ENCODE data around the gene PIBF1.

PIBF1 gene

GRCh38 chr13:72960114-72960513, 178.2 kb downstream of the PIBF1 start:
- no peaks in the 10 kb centered on the region for H3K27me3 ChIP-seq (ENCODE audit: control insufficient read depth in 1 of 2, insufficient read depth in 2 of 2, low read length in 2 of 2)
- no peaks in the 10 kb centered on the region for H3K4me1 ChIP-seq (ENCODE audit: control insufficient read depth, insufficient read depth, low read length)
- no peaks in the 10 kb centered on the region for H3K9me3 ChIP-seq (ENCODE audit: control insufficient read depth in 2 of 2, low read length in 2 of 2)
- no peak overlapping the region for H3K27ac ChIP-seq (ENCODE audit: low read length)
- H3K4me3 ChIP-seq (ENCODE audit: low read length in 2 of 2) = no peak overlapping the region
- H3K9ac ChIP-seq (ENCODE audit: low read length in 2 of 2) = no peak overlapping the region
- H3K36me3 ChIP-seq (ENCODE audit: control insufficient read depth in 2 of 2, insufficient read depth in 2 of 2, low read length in 2 of 2) = peaks cover 0 to 8% of the 10 kb centered on the region in 2 donors

DNA sequence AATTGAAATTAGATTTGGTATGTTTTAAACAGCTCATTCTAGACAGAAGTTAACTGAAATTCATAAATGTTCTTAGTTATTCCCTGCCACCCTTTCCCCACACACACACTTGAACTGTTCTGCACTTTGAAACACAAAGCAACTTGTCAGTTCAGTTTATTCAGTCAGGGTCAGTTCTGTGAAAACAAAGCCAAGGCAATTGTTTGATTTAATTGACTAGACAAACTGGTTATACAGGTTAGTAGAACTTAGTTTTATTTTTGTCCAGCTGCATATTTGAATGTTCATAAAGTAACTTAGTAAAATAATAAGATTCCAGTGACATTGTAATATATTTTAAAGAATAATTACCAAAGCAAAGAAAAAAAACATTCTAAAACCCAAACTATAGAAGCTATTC, 178.6 kb downstream of the PIBF1 start:
- no peak overlapping the region for H3K27ac ChIP-seq (ENCODE audit: low read length)
- no peak overlapping the region for H3K9ac ChIP-seq (ENCODE audit: low read length in 2 of 2)
- H3K36me3 ChIP-seq (ENCODE audit: control insufficient read depth in 2 of 2, insufficient read depth in 2 of 2, low read length in 2 of 2) = peaks cover 0 to 8% of the 10 kb centered on the region in 2 donors
- H3K4me1 ChIP-seq (ENCODE audit: control insufficient read depth, insufficient read depth, low read length) = no peaks in the 10 kb centered on the region
- H3K4me3 ChIP-seq (ENCODE audit: low read length in 2 of 2) = no peak overlapping the region
- H3K27me3 ChIP-seq (ENCODE audit: control insufficient read depth in 1 of 2, insufficient read depth in 2 of 2, low read length in 2 of 2) = no peaks in the 10 kb centered on the region
- no peaks in the 10 kb centered on the region for H3K9me3 ChIP-seq (ENCODE audit: control insufficient read depth in 2 of 2, low read length in 2 of 2)

DNA sequence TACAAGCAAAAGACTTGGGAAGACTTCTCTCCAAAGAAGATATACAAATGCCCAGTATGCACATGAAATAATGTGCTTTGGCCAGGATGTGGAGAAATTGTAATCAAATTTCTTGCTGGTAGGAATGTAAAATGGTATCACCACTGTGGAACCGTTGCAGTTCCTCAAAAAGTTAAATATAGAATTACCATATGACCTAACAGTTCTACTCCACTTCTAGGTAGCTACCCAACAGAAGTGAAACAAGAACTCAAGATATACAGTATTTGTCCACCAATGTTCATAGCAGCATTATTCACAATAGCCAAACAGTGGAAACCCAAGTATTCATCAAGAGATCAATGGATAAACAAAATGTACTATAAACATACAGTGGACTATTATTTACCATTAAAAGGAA, 181.8 kb downstream of the PIBF1 start:
- no peaks in the 10 kb centered on the region for H3K4me1 ChIP-seq (ENCODE audit: control insufficient read depth, insufficient read depth, low read length)
- H3K36me3 ChIP-seq (ENCODE audit: control insufficient read depth in 2 of 2, insufficient read depth in 2 of 2, low read length in 2 of 2) = no peaks in the 10 kb centered on the region
- no peaks in the 10 kb centered on the region for H3K9me3 ChIP-seq (ENCODE audit: control insufficient read depth in 2 of 2, low read length in 2 of 2)
- H3K27ac ChIP-seq (ENCODE audit: low read length) = no peak overlapping the region
- H3K27me3 ChIP-seq (ENCODE audit: control insufficient read depth in 1 of 2, insufficient read depth in 2 of 2, low read length in 2 of 2) = no peaks in the 10 kb centered on the region
- H3K9ac ChIP-seq (ENCODE audit: low read length in 2 of 2) = no peak overlapping the region
- no peak overlapping the region for H3K4me3 ChIP-seq (ENCODE audit: low read length in 2 of 2)

DNA sequence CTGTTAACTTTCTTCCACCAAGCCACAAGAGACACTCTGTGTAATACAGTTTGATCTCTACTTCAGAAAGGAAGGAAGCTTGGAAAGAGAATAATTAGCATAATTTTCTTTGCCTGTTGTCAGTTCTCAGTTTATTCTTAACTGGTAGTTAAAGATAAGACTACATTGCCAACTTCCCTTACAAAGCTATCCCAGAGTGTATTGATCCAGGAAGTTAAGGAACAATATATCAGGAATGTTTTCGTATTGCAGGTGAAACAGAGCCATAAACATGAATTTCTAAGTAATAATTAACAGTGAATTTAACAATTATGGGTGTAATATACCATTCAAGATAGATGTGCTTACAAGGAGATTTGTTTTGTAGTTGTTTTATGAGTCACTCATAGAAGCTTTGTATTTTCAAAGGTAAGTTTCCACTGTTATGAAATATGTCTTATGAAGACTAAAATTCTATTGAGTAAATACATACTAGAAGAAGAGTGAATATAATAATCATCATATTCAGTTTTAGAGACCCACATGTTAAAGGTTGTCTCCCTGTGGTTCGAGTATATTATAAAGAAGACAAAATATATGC, 188.5 kb downstream of the PIBF1 start:
- Histone ChIP-seq H3K27ac (ENCODE audit: low read length) (no peak overlapping the region), H3K27me3 (ENCODE audit: control insufficient read depth in 1 of 2, insufficient read depth in 2 of 2, low read length in 2 of 2) (no peaks in the 10 kb centered on the region), H3K9ac (ENCODE audit: low read length in 2 of 2) (no peak overlapping the region), H3K4me1 (ENCODE audit: control insufficient read depth, insufficient read depth, low read length) (no peaks in the 10 kb centered on the region), H3K9me3 (ENCODE audit: control insufficient read depth in 2 of 2, low read length in 2 of 2) (no peaks in the 10 kb centered on the region), H3K36me3 (ENCODE audit: control insufficient read depth in 2 of 2, insufficient read depth in 2 of 2, low read length in 2 of 2) (no peaks in the 10 kb centered on the region), H3K4me3 (ENCODE audit: low read length in 2 of 2) (no peak overlapping the region)

DNA sequence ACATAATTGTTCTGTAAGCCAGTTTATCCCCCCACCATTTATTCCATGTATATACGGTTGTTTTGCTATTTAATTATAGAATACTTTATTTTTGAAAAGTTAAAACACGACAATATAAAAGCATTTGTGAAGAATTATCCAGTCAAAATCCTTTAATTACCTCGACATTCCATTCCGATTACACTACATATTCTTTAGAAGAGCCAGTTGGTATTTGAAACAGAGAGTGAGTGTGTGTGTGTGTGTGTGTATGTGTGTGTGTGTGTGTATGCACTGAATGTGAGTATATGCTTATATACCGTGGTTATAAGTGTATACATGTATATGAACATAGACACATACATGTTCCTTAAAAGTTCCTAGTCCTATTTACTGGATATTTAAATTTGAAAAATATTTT, 189.0 kb downstream of the PIBF1 start:
- H3K9me3 ChIP-seq (ENCODE audit: control insufficient read depth in 2 of 2, low read length in 2 of 2) = no peaks in the 10 kb centered on the region
- H3K27me3 ChIP-seq (ENCODE audit: control insufficient read depth in 1 of 2, insufficient read depth in 2 of 2, low read length in 2 of 2) = no peaks in the 10 kb centered on the region
- H3K4me1 ChIP-seq (ENCODE audit: control insufficient read depth, insufficient read depth, low read length) = no peaks in the 10 kb centered on the region
- no peak overlapping the region for H3K9ac ChIP-seq (ENCODE audit: low read length in 2 of 2)
- H3K27ac ChIP-seq (ENCODE audit: low read length) = no peak overlapping the region
- H3K4me3 ChIP-seq (ENCODE audit: low read length in 2 of 2) = no peak overlapping the region
- H3K36me3 ChIP-seq (ENCODE audit: control insufficient read depth in 2 of 2, insufficient read depth in 2 of 2, low read length in 2 of 2) = no peaks in the 10 kb centered on the region

GRCh38 chr13:72973234-72973633, 191.3 kb downstream of the PIBF1 start:
- Histone ChIP-seq H3K9me3 (ENCODE audit: control insufficient read depth in 2 of 2, low read length in 2 of 2) (no peaks in the 10 kb centered on the region), H3K27ac (ENCODE audit: low read length) (no peak overlapping the region), H3K4me3 (ENCODE audit: low read length in 2 of 2) (no peak overlapping the region), H3K4me1 (ENCODE audit: control insufficient read depth, insufficient read depth, low read length) (no peaks in the 10 kb centered on the region), H3K9ac (ENCODE audit: low read length in 2 of 2) (no peak overlapping the region), H3K27me3 (ENCODE audit: control insufficient read depth in 1 of 2, insufficient read depth in 2 of 2, low read length in 2 of 2) (no peaks in the 10 kb centered on the region), H3K36me3 (ENCODE audit: control insufficient read depth in 2 of 2, insufficient read depth in 2 of 2, low read length in 2 of 2) (no peaks in the 10 kb centered on the region)

GRCh38 chr13:72983085-72983768, 201.3 kb downstream of the PIBF1 start:
- Histone ChIP-seq H3K4me1 (ENCODE audit: control insufficient read depth, insufficient read depth, low read length) (no peaks in the 10 kb centered on the region), H3K9ac (ENCODE audit: low read length in 2 of 2) (no peak overlapping the region), H3K27ac (ENCODE audit: low read length) (no peak overlapping the region)

DNA sequence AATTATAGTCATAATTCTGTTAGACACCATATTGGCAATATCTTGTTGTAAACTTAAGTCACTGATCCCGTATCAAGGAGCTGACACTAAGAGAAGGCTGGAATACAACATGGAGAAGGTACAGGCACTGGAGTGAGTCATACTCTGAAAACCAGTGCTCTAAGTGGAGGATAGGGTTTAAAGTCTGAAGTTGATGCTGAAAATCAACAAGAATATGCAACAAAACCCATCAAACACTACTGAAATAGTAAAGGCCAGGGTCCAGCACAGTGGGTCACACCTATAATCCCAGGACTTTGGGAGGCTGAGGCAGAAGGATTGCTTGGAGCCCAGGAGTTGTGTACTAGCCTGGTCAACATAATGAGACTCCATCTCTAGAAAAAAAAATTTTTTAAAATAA, 203.7 kb downstream of the PIBF1 start:
- H3K36me3 ChIP-seq (ENCODE audit: control insufficient read depth in 2 of 2, insufficient read depth in 2 of 2, low read length in 2 of 2) = no peaks in the 10 kb centered on the region
- no peak overlapping the region for H3K4me3 ChIP-seq (ENCODE audit: low read length in 2 of 2)
- no peak overlapping the region for H3K9ac ChIP-seq (ENCODE audit: low read length in 2 of 2)
- H3K9me3 ChIP-seq (ENCODE audit: control insufficient read depth in 2 of 2, low read length in 2 of 2) = no peaks in the 10 kb centered on the region
- no peaks in the 10 kb centered on the region for H3K4me1 ChIP-seq (ENCODE audit: control insufficient read depth, insufficient read depth, low read length)
- H3K27ac ChIP-seq (ENCODE audit: low read length) = no peak overlapping the region
- H3K27me3 ChIP-seq (ENCODE audit: control insufficient read depth in 1 of 2, insufficient read depth in 2 of 2, low read length in 2 of 2) = no peaks in the 10 kb centered on the region

More at GRCh38 chr13:72983085-72983768, 201.3 kb downstream of the PIBF1 start:
- no peaks in the 10 kb centered on the region for H3K27me3 ChIP-seq (ENCODE audit: control insufficient read depth in 1 of 2, insufficient read depth in 2 of 2, low read length in 2 of 2)
- no peaks in the 10 kb centered on the region for H3K9me3 ChIP-seq (ENCODE audit: control insufficient read depth in 2 of 2, low read length in 2 of 2)
- H3K4me3 ChIP-seq (ENCODE audit: low read length in 2 of 2) = no peak overlapping the region
- H3K36me3 ChIP-seq (ENCODE audit: control insufficient read depth in 2 of 2, insufficient read depth in 2 of 2, low read length in 2 of 2) = no peaks in the 10 kb centered on the region

- Histone ChIP-seq H3K27me3 (ENCODE audit: control insufficient read depth in 1 of 2, insufficient read depth in 2 of 2, low read length in 2 of 2) (no peaks in the 10 kb centered on the region), H3K9me3 (ENCODE audit: control insufficient read depth in 2 of 2, low read length in 2 of 2) (no peaks in the 10 kb centered on the region), H3K4me3 (ENCODE audit: low read length in 2 of 2) (no peak overlapping the region), H3K27ac (ENCODE audit: low read length) (no peak overlapping the region), H3K4me1 (ENCODE audit: control insufficient read depth, insufficient read depth, low read length) (no peaks in the 10 kb centered on the region), H3K9ac (ENCODE audit: low read length in 2 of 2) (no peak overlapping the region), H3K36me3 (ENCODE audit: control insufficient read depth in 2 of 2, insufficient read depth in 2 of 2, low read length in 2 of 2) (no peaks in the 10 kb centered on the region)
These were observed 204.3 kb downstream of the PIBF1 start for GRCh38 chr13:72986197-72986596.

DNA sequence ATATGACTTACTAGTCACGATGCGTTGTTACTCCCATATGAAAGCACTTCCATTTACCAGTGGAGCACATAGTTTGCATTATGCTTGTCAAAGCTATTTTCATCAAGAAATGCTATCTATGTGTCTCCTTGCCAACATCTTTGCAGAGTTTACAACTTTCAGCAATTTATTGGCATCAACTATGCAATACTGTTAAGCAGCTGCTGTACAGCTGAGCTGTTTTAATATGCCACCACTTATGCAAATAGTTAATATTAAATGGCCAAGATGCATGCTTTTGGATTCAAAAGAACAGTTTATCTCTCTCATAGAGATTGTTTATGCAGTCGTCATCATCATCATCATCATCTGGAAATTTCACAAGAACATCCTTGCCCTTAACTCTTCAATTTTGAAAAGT, 209.0 kb downstream of the PIBF1 start:
- H3K27me3 ChIP-seq (ENCODE audit: control insufficient read depth in 1 of 2, insufficient read depth in 2 of 2, low read length in 2 of 2) = no peaks in the 10 kb centered on the region
- no peaks in the 10 kb centered on the region for H3K36me3 ChIP-seq (ENCODE audit: control insufficient read depth in 2 of 2, insufficient read depth in 2 of 2, low read length in 2 of 2)
- H3K9me3 ChIP-seq (ENCODE audit: control insufficient read depth in 2 of 2, low read length in 2 of 2) = no peaks in the 10 kb centered on the region
- H3K9ac ChIP-seq (ENCODE audit: low read length in 2 of 2) = no peak overlapping the region
- no peak overlapping the region for H3K27ac ChIP-seq (ENCODE audit: low read length)
- no peaks in the 10 kb centered on the region for H3K4me1 ChIP-seq (ENCODE audit: control insufficient read depth, insufficient read depth, low read length)
- no peak overlapping the region for H3K4me3 ChIP-seq (ENCODE audit: low read length in 2 of 2)

- Histone ChIP-seq H3K27ac (ENCODE audit: low read length) (no peak overlapping the region), H3K27me3 (ENCODE audit: control insufficient read depth in 1 of 2, insufficient read depth in 2 of 2, low read length in 2 of 2) (no peaks in the 10 kb centered on the region), H3K4me3 (ENCODE audit: low read length in 2 of 2) (no peak overlapping the region), H3K36me3 (ENCODE audit: control insufficient read depth in 2 of 2, insufficient read depth in 2 of 2, low read length in 2 of 2) (no peaks in the 10 kb centered on the region), H3K9ac (ENCODE audit: low read length in 2 of 2) (no peak overlapping the region), H3K4me1 (ENCODE audit: control insufficient read depth, insufficient read depth, low read length) (no peaks in the 10 kb centered on the region), H3K9me3 (ENCODE audit: control insufficient read depth in 2 of 2, low read length in 2 of 2) (no peaks in the 10 kb centered on the region)
These were observed 216.1 kb downstream of the PIBF1 start for GRCh38 chr13:72998012-72998411.

Data from stomach smooth muscle (tissue), 2 donors.